NCI-H82 (cell line): ENCODE results near the gene ZNF22.

Experiments used
- DNase-seq: peaks from one replicate; lab custom pipeline; 2025; lab: John Stamatoyannopoulos, UW

The ZNF22 gene

GRCh38 chr10:44965104-44965503, 35.6 kb upstream of the ZNF22 start:
- DNase-seq = no peak

DNA sequence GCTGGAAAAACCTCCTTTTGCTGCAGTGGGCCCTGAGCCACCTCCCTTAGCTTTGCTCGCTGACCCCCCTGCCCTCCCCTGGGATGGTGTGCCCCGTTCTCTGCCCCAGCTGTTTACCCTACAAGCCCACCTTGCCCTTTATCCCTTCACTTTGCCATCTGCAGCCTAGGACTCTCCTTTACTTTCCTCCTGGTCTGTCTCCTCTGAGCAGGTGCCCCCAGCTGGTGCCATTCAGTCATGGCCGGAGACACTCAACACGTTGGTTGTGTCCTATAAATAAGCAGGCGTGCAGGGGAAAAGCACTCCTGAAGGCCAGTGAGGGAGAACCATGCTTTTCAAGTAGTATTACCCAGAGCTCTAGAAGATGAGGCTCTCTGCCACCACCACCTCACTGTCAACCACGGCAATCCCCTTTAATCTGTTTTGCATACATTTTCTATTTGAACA, 35.0 kb upstream of the ZNF22 start:
- DNase-seq = no peak

GRCh38 chr10:44966129-44966815, 34.5 kb upstream of the ZNF22 start:
- no peak for DNase-seq

DNA sequence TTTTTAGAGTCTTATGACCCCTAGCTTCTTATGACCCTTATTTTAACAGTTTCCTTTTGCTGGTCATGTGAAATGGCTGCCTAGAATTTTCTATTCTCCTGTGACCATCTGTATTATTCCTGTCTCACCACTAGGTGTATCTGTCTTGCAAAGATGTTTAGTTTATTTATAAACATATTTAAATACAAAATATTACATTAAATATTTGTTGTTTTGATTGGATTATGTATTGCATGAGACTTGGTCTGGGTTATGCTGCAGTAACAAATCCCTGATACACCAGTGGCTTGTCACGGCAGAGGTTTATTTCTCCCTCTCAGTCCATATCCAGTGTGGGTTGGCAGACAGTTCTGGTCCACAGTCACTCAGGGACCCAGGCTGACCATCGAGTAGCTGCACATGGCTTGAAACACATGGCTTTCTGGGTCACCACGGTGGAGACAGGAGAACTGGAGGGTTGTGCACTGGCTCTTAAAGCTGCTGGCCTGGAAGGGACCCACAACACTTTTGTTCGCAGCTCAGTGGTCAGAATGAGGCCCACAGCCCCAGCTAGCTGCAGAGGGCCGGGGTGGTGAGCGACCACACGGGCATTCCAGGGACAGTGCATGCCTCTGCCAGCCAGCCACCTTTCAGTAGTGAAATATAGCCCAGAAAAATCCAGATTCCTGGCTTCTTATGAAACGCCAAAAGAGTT, 33.8 kb upstream of the ZNF22 start:
- no peak for DNase-seq

- DNase-seq = no peak
Measured at GRCh38 chr10:44967616-44968015, 33.1 kb upstream of the ZNF22 start.

DNA sequence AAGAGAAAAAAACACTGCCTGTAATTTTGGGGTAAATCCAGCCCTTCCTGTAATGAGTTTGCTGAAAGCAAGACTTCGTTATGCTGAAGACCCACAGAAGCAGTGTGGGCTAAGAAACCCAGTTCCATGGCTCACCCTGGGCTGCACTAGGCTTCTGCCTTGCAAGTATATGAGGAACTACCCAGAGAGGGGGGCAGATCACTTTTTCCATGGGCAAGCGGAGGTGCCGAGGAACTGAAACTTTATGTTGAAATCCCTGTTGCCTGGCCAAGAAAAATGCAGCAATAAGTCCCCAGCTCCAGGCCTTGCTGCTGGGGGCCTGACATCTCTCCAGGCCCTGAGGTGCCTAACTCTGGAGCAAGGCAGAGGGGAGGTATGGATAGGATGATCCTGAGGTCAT, 32.6 kb upstream of the ZNF22 start:
- DNase-seq = no peak

DNA sequence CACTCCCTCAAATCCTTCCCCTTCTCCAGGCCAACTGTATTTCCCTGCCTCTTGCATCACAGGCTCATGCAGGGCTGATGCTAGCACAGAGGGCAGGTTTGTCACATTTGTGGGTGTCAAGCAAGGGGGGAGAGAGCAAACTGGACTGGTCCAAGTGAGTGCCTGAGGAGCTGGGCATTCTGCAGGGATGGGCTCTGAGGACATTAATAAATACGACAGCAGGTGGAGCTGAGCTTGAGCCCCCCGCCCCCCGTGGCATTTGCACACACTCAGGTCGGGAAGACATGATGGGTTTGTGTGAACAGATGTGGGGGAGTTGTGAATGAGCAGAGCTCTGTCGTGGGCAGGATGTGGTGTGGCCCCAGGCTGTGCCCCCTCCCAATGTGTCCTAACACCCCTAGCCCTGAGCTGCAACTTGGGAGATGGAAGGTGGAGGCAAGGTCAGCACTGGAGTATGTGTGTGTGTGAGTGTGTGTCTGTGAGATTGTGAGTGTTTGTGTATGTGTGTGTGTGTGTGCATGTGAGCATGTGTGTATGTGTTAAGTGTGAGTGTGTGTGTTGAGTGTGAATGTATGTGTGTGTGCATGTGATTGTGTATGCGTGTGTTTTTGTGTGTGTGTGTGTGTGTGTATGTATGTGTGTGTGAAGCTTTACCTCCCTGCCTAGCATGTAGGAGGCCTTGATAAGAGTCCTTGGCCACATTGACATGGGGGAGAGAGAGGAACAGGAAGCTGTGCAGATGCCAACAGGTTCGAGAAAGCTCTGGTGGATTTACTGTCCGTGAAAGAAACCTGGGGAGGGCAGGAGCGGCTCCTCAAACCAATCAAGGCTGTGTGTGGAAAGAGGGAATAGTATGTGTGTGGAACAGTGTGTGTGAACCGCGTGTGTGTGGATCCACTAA, 32.0 kb upstream of the ZNF22 start:
- no peak for DNase-seq

- no peak for DNase-seq
Measured at GRCh38 chr10:44969854-44970253, 30.9 kb upstream of the ZNF22 start.

DNA sequence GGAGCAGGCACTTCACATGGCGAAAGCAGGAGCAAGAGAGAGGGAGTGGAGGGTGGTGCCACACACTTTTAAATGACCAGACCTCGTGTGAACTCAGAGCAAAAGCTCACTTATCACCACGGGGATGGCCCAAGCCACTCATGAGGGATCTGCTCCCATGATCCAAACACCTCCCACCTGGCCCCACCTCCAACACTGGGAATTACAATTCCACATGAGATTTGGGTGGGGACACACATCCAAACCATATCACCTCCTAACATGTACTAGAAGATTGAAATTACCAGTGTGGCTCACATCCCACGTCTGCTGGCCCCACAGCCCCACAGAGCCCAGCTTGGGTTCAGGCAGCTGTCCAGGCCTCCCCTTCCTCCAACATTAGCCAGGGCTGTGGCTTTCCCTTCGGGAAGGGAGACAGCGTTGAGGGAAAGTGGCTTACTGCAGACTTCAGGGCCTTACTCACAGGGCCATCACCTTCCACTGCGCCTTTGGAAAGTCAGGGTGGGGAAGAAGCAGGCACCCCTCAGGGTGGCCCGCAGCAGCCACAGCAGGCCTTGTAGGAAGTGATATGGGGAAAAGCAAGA, 29.8 kb upstream of the ZNF22 start:
- DNase-seq = no peak

- DNase-seq = no peak
Measured at GRCh38 chr10:44971434-44971833, 29.3 kb upstream of the ZNF22 start.

DNA sequence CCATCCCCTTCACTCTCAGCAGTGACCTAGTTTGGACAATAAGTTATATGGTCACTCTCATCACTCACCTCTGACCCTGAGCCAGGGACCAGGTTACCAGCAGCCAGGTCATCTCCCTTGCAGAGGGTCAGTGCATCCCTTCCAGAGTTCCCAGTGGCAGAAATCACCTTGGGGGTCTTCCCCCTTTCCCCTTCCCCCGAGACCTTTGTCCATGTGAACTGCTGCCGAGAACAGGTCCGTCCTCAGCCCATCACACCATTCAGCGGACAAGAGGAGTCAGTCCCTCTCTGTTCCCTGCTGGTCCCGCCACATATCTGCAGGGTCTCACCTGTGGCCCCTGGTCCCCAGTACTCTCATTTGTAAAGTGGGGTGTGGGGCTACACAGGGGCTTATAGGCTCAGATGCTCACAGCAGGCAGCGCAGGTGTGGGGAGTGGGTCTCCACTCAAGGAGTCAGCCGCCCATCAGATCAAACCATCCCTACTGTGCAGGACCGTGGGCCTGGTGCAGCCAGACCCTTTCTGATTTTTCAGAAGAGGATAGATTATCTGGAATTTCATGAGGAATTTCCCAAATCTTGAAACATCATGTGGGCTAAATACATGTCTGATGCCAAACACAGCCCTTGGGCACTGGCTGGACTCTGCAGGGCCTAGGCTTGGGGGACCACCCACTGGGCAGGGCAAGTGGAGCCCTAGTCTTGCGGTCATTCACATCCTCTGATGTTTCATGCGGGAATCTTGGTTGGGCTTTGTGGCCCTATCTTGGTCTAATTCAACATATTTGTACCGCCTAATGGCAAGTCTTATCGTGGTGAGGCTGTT, 28.6 kb upstream of the ZNF22 start:
- DNase-seq = no peak

DNA sequence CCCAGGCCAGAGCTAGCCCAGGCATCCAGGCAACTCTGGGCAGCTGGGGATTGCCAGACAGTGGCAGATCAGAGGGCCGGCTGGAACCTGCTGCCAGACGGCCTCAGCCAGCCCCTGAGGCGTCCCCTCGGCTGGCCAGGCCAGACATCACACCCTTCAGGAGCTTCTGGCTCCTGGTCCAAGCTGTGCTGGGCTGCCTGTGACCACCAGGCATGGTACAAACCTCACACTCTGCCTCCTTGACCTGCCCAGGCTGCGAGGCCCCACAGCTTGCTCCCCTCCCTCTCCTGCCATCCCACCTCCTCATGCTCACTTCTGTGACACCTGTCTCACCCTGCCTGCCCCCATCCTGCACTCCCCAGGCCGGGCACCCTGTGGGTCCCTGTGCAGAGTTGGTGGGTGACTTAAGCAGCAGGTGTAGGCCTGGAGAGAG, 27.8 kb upstream of the ZNF22 start:
- no peak for DNase-seq

DNA sequence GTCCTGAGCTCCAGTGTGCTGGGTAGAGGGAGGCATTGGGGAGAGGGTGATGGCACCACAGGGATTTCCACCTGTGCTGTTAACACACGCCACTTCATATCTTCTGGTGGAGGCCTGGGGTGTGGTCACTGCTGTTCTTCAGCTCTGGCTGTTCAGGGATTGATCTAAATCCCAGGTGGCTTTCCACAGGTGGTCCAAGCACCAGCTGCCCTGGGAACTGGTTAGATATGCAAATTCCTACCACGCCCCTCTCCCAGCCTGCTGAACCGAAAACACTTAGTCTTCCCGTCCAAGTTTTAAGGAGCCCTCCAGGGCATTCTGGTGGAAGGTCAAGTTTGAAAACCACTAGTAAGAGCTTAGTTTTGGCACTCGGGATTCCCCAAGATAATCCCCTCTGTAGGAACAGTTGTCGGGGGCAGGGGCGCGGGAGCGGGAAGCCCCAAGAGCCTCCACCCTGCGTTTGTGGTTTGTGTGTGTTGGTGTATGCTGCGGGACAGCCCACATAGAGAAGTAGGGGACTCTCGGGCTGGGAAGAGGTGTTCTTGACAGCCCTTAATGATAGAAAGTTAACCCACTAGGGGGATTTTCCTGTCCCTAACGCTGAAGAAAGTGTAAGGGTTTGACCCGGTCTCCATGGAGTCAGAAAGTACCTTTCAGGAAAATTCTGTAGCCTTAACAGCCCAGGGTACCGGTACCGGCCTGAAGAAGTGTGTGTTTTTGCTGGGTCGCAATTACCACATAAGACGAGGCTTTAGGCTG, 27.2 kb upstream of the ZNF22 start:
- DNase-seq = peak; percentile 36

DNA sequence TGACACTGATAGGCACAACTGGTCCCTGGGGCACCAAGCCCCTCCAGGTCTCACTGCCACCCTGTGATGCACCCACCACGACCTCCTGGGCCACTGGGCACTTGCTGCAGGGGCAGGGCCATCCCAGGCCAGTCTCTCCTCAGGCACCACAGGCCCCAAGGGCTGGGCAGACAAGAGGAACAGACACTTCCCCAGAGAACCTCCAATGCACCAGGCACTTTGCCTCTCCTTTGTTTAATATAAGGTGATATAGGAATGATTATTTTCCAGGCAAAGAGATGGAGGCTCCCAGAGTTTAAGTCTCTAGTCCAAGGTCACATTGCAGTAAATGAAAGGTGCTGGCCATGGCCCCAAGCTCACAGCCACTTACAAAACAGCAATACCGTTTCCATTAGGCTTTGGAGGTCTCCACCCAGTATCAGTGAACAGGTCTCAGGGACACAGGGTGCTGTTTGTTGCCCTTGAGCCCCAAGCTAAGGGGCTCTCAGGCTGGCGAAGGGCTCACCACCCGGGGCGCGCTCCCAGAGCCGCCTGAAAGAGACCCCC, 26.6 kb upstream of the ZNF22 start:
- DNase-seq = no peak

DNA sequence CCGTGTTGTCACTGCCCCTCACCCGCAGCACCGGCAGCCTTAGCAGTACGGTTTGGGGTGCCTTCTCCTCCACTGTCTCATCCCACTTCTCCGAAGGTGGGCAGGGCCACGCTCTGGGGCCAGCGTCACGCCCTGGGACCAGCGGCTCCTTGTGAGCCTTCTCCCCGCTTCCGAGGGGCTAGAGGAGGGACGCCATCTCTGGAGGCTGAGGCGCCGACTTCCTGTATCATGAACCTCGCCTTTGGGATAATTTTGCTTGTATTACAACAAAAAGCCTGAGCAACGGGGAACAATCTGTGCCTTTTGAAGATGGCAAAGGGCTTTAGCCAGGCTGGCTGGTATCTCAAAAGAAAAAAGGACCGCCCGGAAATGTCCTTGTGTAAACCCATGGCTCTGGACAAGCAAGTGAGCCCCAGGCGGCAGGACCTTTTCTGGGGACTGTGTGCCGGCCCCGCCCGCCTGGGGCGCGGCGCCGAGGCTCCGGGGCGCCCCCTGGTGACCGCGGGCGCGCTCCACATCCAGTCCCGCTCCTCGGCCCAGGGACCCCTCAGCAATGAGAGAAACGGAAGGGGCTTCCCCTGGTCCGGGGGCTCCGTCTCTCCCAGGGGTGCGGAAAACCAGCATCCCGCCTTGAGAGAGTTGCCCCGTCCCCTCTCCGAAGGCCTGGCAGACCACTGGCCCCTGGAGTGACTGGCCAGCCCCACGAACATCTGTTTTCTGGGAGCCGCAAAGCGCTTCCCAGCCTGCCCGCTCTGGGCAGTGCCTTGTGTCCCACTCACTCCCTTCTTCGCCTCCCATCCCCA, 25.9 kb upstream of the ZNF22 start:
- peak; percentile 53 for DNase-seq

GRCh38 chr10:44975431-44976331, 25.0 kb upstream of the ZNF22 start:
- peak; percentile 86 for DNase-seq

- DNase-seq = peak; percentile 3
Measured at GRCh38 chr10:44976352-44977198, 24.1 kb upstream of the ZNF22 start.
